ENCODE measurements around the gene CACNG4. TPM values are rescaled to one million over a fixed set of nuclear protein-coding genes. Genes with fewer than 3 reads are reported as not detected.

Gene CACNG4
- total and polyA plus RNA-seq, 4 donors: not detected

DNA sequence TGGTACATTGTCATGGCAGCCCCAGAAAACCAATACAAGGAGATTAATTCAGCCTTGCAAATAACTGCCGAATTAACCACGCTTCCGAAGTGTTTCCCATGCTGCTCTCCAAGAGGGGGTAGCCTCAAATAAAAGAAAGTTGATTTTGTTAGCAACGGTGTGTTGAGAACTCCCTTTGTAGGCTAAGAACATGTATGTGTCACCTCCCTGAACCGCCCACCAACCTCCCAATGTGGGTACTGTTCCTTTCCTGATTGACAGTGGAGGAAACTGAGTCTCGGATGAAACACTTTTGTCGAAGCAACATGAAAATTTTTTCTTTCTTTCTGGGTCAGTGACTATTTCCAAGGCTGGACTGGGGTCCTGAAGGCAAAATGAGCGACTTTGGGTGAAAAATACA lies 25.1 kb downstream of the CACNG4 start:
- intact Hi-C loops (cut with DNase I): no loop called here
- Histone ChIP-seq H3K36me3 (ENCODE audit: control insufficient read depth in 1 of 2, insufficient read depth in 2 of 2, low read length in 1 of 2) (no peaks in the 10 kb centered on the region), H3K27ac (ENCODE audit: low read depth in 1 of 2, low read length in 2 of 2) (no peak overlapping the region), H3K4me1 (ENCODE audit: control insufficient read depth in 1 of 2, insufficient read depth in 2 of 2, low read length in 2 of 2) (no peaks in the 10 kb centered on the region), H3K4me3 (ENCODE audit: low read length in 2 of 2) (no peak overlapping the region), H3K9me3 (ENCODE audit: control insufficient read depth, low read length) (no peaks in the 10 kb centered on the region), H3K27me3 (ENCODE audit: control insufficient read depth in 1 of 2, insufficient read depth in 2 of 2, low read length in 1 of 2) (no peaks in the 10 kb centered on the region)
- 89 to 94% methylated on average over 8 of the region's 8 CpGs for WGBS, 2 donors
- no peak for ATAC-seq (ENCODE audit: low FRiP score)
- DNase-seq: no peak

GRCh38 chr17:66990047-66990446 lies 25.5 kb downstream of the CACNG4 start:
- ATAC-seq (ENCODE audit: low FRiP score): no peak

GRCh38 chr17:66992911-66993442 lies 28.5 kb downstream of the CACNG4 start:
- H3K27me3 ChIP-seq (ENCODE audit: control insufficient read depth in 1 of 2, insufficient read depth in 2 of 2, low read length in 1 of 2): no peaks in the 10 kb centered on the region
- no peak overlapping the region for H3K4me3 ChIP-seq (ENCODE audit: low read length in 2 of 2)
- H3K36me3 ChIP-seq (ENCODE audit: control insufficient read depth in 1 of 2, insufficient read depth in 2 of 2, low read length in 1 of 2): no peaks in the 10 kb centered on the region
- no peak for ATAC-seq (ENCODE audit: low FRiP score)
- WGBS, 2 donors: 92 to 95% methylated on average over 12 of the region's 12 CpGs
- no peak for DNase-seq
- intact Hi-C loops (cut with DNase I): no loop called here
- H3K9me3 ChIP-seq (ENCODE audit: control insufficient read depth, low read length): no peaks in the 10 kb centered on the region
- H3K27ac ChIP-seq (ENCODE audit: low read depth in 1 of 2, low read length in 2 of 2): no peak overlapping the region
- no peaks in the 10 kb centered on the region for H3K4me1 ChIP-seq (ENCODE audit: control insufficient read depth in 1 of 2, insufficient read depth in 2 of 2, low read length in 2 of 2)

More at GRCh38 chr17:66990047-66990446, 25.5 kb downstream of the CACNG4 start:
- WGBS, 2 donors: 92 to 93% methylated on average over 6 of the region's 6 CpGs
- no peak overlapping the region for H3K4me3 ChIP-seq (ENCODE audit: low read length in 2 of 2)
- no peaks in the 10 kb centered on the region for H3K27me3 ChIP-seq (ENCODE audit: control insufficient read depth in 1 of 2, insufficient read depth in 2 of 2, low read length in 1 of 2)
- H3K4me1 ChIP-seq (ENCODE audit: control insufficient read depth in 1 of 2, insufficient read depth in 2 of 2, low read length in 2 of 2): no peaks in the 10 kb centered on the region
- intact Hi-C loops (cut with DNase I): no loop called here
- no peak overlapping the region for H3K27ac ChIP-seq (ENCODE audit: low read depth in 1 of 2, low read length in 2 of 2)
- no peak for DNase-seq
- no peaks in the 10 kb centered on the region for H3K9me3 ChIP-seq (ENCODE audit: control insufficient read depth, low read length)
- H3K36me3 ChIP-seq (ENCODE audit: control insufficient read depth in 1 of 2, insufficient read depth in 2 of 2, low read length in 1 of 2): no peaks in the 10 kb centered on the region

DNA sequence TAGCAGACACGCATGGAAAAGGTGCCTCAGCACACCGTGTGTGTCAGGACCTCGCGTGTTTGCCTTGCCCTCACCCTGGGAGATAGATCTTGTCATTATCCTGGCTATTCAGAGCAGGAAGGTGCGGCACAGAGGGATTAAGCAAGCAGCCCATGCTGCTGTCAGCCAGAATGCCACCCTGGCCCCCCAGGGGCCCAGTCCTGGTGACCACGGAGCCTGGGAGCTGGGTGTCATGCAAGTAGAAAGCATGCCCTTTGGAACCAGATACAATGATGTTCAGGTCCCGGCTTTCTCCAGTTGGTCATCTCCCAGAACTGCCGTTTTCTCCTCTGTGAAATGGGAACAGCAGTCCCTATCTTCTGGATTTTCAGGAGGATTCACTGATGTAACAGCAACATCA lies 29.9 kb downstream of the CACNG4 start:
- H3K9me3 ChIP-seq (ENCODE audit: control insufficient read depth, low read length): no peaks in the 10 kb centered on the region
- H3K27me3 ChIP-seq (ENCODE audit: control insufficient read depth in 1 of 2, insufficient read depth in 2 of 2, low read length in 1 of 2): no peaks in the 10 kb centered on the region
- no peaks in the 10 kb centered on the region for H3K36me3 ChIP-seq (ENCODE audit: control insufficient read depth in 1 of 2, insufficient read depth in 2 of 2, low read length in 1 of 2)
- DNase-seq (no peak), ATAC-seq (ENCODE audit: low FRiP score) (no peak)
- H3K4me3 ChIP-seq (ENCODE audit: low read length in 2 of 2): no peak overlapping the region
- no peaks in the 10 kb centered on the region for H3K4me1 ChIP-seq (ENCODE audit: control insufficient read depth in 1 of 2, insufficient read depth in 2 of 2, low read length in 2 of 2)
- 91 to 93% methylated on average over 8 of the region's 8 CpGs for WGBS, 2 donors
- H3K27ac ChIP-seq (ENCODE audit: low read depth in 1 of 2, low read length in 2 of 2): no peak overlapping the region
- intact Hi-C loops (cut with DNase I): no loop called here

DNA sequence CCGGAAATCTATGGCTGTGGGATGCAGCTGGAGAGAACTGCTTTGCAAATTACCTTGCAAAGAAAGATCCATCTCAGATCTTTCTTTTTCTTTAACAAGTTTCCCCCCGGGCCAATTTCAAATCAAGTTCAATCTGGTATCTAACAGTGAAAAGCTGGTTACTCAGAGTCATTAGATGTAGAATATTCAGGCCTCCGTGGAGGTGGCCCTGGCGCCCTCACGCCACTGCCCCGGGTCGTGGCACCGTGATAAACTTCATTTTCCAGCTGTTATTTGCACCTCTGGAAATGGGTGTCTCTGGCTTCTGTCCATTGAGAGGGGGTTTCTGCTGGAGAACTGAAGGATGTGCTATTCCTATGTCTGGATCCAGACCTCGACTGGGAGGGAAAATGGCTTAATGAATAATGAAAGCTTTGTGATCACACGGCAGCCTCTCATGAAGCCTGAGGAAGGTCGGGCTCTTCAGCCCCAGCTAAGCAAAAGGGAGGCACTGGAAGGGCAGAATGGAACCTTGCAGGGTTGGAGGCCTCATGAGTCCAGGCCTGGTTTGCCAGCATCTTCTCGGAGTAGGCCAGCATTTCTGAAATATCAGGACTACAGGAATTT lies 30.5 kb downstream of the CACNG4 start:
- no peaks in the 10 kb centered on the region for H3K4me1 ChIP-seq (ENCODE audit: control insufficient read depth in 1 of 2, insufficient read depth in 2 of 2, low read length in 2 of 2)
- ATAC-seq (ENCODE audit: low FRiP score): no peak
- no peaks in the 10 kb centered on the region for H3K36me3 ChIP-seq (ENCODE audit: control insufficient read depth in 1 of 2, insufficient read depth in 2 of 2, low read length in 1 of 2)
- DNase-seq: no peak
- no peak overlapping the region for H3K4me3 ChIP-seq (ENCODE audit: low read length in 2 of 2)
- H3K9me3 ChIP-seq (ENCODE audit: control insufficient read depth, low read length): no peaks in the 10 kb centered on the region
- WGBS, 2 donors: 81 to 86% methylated on average over 12 of the region's 12 CpGs
- no peak overlapping the region for H3K27ac ChIP-seq (ENCODE audit: low read depth in 1 of 2, low read length in 2 of 2)
- H3K27me3 ChIP-seq (ENCODE audit: control insufficient read depth in 1 of 2, insufficient read depth in 2 of 2, low read length in 1 of 2): no peaks in the 10 kb centered on the region
- intact Hi-C loops (cut with DNase I): no loop called here

DNA sequence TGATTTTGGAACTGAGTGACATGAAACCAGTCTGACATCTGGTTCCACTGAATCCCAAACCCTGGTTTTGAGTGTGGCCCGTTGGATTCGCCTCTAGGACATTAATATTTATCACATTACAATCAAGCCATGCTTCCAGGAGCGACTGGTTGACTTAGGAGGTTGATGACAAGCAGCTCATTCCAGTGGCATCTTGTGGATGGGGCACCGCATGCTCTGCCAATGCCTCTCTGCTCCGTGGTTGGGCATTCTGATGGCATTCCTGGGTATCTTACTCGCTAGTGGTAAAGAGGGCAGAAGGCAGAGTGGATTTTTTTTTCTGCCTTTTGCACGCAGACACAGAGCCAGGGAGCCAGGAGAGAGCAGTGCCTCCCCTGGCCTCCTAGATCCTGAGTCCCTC lies 31.4 kb downstream of the CACNG4 start:
- Histone ChIP-seq H3K9me3 (ENCODE audit: control insufficient read depth, low read length) (no peaks in the 10 kb centered on the region), H3K4me1 (ENCODE audit: control insufficient read depth in 1 of 2, insufficient read depth in 2 of 2, low read length in 2 of 2) (no peaks in the 10 kb centered on the region), H3K27me3 (ENCODE audit: control insufficient read depth in 1 of 2, insufficient read depth in 2 of 2, low read length in 1 of 2) (no peaks in the 10 kb centered on the region), H3K4me3 (ENCODE audit: low read length in 2 of 2) (no peak overlapping the region), H3K27ac (ENCODE audit: low read depth in 1 of 2, low read length in 2 of 2) (no peak overlapping the region), H3K36me3 (ENCODE audit: control insufficient read depth in 1 of 2, insufficient read depth in 2 of 2, low read length in 1 of 2) (no peaks in the 10 kb centered on the region)
- intact Hi-C loops (cut with DNase I): no loop called here
- no peak for DNase-seq
- WGBS, 2 donors: 81 to 89% methylated on average over 7 of the region's 7 CpGs
- ATAC-seq (ENCODE audit: low FRiP score): no peak

GRCh38 chr17:66996926-66997325 lies 32.4 kb downstream of the CACNG4 start:
- intact Hi-C loops (cut with DNase I): no loop called here
- 94 to 95% methylated on average over 5 of the region's 5 CpGs for WGBS, 2 donors
- ATAC-seq (ENCODE audit: low FRiP score): no peak

DNA sequence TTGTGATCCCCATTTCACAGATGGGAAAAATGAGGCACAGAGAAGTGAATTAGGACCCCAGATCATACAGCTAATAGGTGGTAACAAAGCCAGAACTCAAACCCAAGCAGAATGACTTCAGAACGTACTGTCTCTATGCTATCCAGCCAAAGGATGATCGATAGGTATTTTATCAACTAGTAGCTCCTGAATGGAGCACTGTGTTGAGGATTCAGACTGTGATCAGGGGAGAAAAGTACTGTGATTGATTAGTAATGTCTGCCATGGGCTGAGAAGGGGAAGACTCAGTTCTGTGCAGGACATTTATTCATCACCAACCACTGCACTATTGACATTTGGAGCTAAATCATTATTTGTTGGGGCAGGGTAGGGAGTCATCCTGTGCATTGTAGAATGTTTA lies 38.7 kb downstream of the CACNG4 start:
- H3K4me1 ChIP-seq (ENCODE audit: control insufficient read depth in 1 of 2, insufficient read depth in 2 of 2, low read length in 2 of 2): no peaks in the 10 kb centered on the region
- no peaks in the 10 kb centered on the region for H3K27me3 ChIP-seq (ENCODE audit: control insufficient read depth in 1 of 2, insufficient read depth in 2 of 2, low read length in 1 of 2)
- H3K27ac ChIP-seq (ENCODE audit: low read depth in 1 of 2, low read length in 2 of 2): no peak overlapping the region
- 93 to 96% methylated on average over 2 of the region's 2 CpGs for WGBS, 2 donors
- ATAC-seq (ENCODE audit: low FRiP score) (no peak), DNase-seq (no peak)
- H3K4me3 ChIP-seq (ENCODE audit: low read length in 2 of 2): no peak overlapping the region
- intact Hi-C loops (cut with DNase I): no loop called here
- no peaks in the 10 kb centered on the region for H3K36me3 ChIP-seq (ENCODE audit: control insufficient read depth in 1 of 2, insufficient read depth in 2 of 2, low read length in 1 of 2)
- H3K9me3 ChIP-seq (ENCODE audit: control insufficient read depth, low read length): peaks cover 2% of the 10 kb centered on the region

More at GRCh38 chr17:66996926-66997325, 32.4 kb downstream of the CACNG4 start:
- Histone ChIP-seq H3K36me3 (ENCODE audit: control insufficient read depth in 1 of 2, insufficient read depth in 2 of 2, low read length in 1 of 2) (no peaks in the 10 kb centered on the region), H3K4me3 (ENCODE audit: low read length in 2 of 2) (no peak overlapping the region), H3K4me1 (ENCODE audit: control insufficient read depth in 1 of 2, insufficient read depth in 2 of 2, low read length in 2 of 2) (no peaks in the 10 kb centered on the region), H3K27ac (ENCODE audit: low read depth in 1 of 2, low read length in 2 of 2) (no peak overlapping the region), H3K9me3 (ENCODE audit: control insufficient read depth, low read length) (no peaks in the 10 kb centered on the region), H3K27me3 (ENCODE audit: control insufficient read depth in 1 of 2, insufficient read depth in 2 of 2, low read length in 1 of 2) (no peaks in the 10 kb centered on the region)
- no peak for DNase-seq

DNA sequence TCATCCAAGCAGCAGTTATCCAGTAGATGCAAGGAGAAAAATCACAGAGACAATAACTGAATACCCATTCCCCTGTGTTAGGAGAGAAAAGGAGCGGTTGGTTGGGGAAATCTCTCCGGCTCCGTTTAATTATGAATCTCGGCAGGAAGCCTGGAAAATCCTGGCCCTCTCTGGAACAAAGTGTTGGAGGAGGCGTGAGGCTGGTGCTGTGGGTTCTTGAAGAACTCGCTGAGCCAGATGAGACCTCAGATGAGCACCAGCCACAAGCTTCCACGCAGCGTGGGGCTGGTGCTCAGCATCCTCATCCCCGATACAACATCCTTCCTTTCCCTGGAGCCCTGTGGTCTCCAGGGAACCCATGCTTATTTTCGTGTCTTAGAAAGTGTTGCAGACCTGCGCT lies 39.7 kb downstream of the CACNG4 start:
- no peak for DNase-seq
- intact Hi-C loops (cut with DNase I): no loop called here
- WGBS, 2 donors: 78 to 79% methylated on average over 11 of the region's 11 CpGs
- ATAC-seq (ENCODE audit: low FRiP score): no peak
- Histone ChIP-seq H3K4me1 (ENCODE audit: control insufficient read depth in 1 of 2, insufficient read depth in 2 of 2, low read length in 2 of 2) (no peaks in the 10 kb centered on the region), H3K27ac (ENCODE audit: low read depth in 1 of 2, low read length in 2 of 2) (no peak overlapping the region), H3K27me3 (ENCODE audit: control insufficient read depth in 1 of 2, insufficient read depth in 2 of 2, low read length in 1 of 2) (no peaks in the 10 kb centered on the region), H3K36me3 (ENCODE audit: control insufficient read depth in 1 of 2, insufficient read depth in 2 of 2, low read length in 1 of 2) (no peaks in the 10 kb centered on the region), H3K4me3 (ENCODE audit: low read length in 2 of 2) (no peak overlapping the region), H3K9me3 (ENCODE audit: control insufficient read depth, low read length) (peaks cover 2% of the 10 kb centered on the region)

Measured in aorta (tissue), 5 donors.